GM20000 (cell line): ENCODE measurements around the gene CENPP.

Source experiments
- DNase-seq: peaks from one replicate; pipeline ENCODE4 v3.0.0; 2012; ENCODE audit warnings: low spot score
- TF ChIP-seq, protein P1 (sequence below): IDR thresholded peaks from 2 replicates; pipeline ENCODE4 v1.5.1; 2012; ENCODE audit warnings: mild to moderate bottlenecking, control low read depth; ENCODE audit errors: extremely low read depth, missing control alignments

Gene CENPP

GRCh38 chr9:92607088-92607487 lies 281.3 kb downstream of the CENPP start:
- TF ChIP-seq, protein P1, sequence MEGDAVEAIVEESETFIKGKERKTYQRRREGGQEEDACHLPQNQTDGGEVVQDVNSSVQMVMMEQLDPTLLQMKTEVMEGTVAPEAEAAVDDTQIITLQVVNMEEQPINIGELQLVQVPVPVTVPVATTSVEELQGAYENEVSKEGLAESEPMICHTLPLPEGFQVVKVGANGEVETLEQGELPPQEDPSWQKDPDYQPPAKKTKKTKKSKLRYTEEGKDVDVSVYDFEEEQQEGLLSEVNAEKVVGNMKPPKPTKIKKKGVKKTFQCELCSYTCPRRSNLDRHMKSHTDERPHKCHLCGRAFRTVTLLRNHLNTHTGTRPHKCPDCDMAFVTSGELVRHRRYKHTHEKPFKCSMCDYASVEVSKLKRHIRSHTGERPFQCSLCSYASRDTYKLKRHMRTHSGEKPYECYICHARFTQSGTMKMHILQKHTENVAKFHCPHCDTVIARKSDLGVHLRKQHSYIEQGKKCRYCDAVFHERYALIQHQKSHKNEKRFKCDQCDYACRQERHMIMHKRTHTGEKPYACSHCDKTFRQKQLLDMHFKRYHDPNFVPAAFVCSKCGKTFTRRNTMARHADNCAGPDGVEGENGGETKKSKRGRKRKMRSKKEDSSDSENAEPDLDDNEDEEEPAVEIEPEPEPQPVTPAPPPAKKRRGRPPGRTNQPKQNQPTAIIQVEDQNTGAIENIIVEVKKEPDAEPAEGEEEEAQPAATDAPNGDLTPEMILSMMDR, result no peak
- DNase-seq, result peak; percentile 25

DNA sequence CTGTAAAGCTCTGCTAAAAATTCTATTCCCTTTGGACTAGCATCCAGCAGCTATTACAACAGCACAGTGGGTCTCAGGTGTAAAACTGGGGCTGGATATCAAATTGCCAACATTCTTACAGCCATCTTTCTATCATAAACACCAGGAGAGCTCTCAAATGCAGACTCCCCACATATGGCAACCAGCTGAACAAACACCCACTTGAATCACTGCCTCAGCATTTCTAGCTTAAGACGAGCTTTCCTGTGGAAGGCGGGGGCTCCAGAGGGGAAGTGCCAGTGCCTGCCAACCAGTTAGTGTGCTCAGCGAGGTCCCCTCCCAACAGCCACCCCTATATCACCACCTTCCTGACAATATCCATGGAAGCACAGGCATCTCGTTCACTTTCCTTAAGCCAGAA lies 282.0 kb downstream of the CENPP start:
- TF ChIP-seq, protein P1, result no peak

GRCh38 chr9:92608241-92608908 lies 282.6 kb downstream of the CENPP start:
- TF ChIP-seq, protein P1, result no peak

More for the DNA sequence above, 282.0 kb downstream of the CENPP start:
- no peak for DNase-seq

DNA sequence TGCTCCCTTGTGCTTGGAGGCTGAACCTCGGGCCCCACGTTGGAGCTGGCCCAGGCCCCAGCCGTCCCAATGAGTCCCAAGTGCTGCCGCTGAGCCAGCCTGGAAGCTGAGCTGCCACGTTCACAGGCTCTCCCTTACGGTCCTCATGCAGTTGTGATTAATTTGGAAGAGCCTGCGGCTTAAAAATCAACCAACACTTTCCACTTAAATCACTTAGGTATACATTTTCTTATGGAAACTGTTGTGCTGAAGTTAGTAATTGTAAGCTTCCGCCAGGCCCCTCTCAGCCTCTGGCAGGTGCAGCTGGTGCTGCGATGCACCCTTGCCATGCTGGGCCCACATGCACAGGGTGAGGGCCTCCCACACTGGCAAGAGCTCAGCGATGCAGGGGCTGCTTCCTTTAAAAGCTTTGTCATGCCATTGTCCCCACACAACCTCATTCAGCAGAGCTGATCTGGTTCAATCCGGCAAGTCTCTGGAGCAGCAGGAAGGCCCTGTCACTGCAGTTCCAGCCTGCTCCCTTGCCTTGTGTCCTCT lies 283.2 kb downstream of the CENPP start:
- no peak for DNase-seq
- TF ChIP-seq, protein P1, result no peak

More at GRCh38 chr9:92608241-92608908, 282.6 kb downstream of the CENPP start:
- DNase-seq, result no peak

DNA sequence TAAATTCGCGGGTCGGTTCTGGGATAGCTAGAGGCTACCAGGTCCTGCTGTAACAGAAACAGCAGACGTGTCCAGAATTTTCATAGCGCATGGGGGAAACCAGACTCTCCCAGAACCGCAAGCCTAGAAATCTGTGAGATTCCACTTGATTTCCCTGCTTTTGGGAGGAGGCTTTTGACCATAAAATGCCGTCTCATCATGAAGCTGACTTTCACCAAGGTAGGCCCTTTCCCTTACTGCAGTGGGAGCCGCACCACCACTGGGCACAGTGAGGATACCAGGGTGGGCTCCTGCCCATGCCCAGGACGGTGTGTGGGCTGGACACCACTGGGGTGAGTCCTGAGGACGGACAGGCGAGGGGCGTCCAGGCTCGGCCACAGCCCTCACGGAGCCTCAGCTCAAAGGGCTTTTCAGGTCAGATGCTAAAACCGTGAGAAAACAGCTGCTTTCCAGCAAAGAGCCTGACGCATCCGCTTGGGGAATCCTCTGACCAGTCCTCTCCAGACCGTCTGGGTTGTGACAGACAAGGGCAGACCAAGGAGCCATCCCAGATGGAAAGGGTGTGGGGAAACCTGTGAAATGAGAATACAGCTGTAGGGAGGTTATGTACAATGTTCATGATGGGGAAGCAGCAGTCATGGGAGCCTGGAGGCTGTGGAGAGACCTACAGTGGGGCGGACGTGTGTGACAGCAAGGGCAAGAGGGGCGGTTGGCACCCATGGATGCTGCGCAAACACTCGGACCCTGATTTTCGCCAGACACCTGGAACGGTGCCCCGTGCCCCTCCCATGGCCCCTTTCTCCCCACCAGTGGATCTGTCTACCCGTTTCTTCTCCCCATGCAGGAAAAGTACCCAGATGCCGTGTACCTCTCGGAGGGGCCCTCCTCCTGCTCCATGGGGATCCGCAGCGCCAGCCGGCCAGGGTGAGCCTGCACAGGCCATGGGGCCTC lies 285.0 kb downstream of the CENPP start:
- TF ChIP-seq, protein P1, result no peak
- no peak for DNase-seq

- TF ChIP-seq, protein P1, result no peak
- no peak for DNase-seq
Observed at GRCh38 chr9:92611621-92612285, 286.0 kb downstream of the CENPP start.
